ENCODE results near the gene ZNF804A.

ZNF804A gene

DNA sequence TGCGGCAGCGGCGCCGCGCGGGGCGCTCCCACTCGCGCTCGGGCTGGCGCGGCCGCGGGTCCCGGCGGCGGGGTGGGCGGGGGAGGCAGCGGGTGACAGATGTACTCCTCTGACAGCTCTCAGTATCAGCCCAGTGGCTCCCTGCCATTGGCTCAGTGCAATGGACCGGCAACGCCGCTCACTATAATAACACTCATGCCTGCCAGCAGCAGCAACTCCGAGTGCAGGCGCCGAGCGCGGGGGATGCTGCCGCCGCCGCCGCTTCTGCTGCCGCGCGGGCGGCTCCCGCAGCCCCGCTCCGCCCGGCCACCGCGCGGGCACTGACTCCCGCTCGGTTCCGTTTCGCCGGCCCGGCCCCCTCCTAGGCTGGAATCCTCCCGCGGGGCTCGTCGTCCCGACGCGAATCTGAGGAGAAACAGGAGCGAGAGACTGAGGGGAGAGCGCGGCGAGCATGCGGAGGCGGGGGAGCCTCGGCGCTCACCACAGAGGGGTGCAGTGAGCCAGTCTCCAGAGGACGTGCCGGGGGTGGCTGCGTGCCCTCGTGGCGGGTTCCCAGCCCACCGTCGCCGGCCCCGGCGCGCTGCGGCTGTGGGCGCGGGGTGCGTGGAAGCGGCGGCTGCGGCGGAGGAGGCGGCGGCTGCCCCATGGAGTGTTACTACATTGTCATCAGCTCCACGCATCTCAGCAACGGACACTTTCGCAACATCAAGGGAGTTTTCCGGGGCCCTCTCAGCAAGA is at the start of gene ZNF804A:
Gene ZNF804A (plus strand): TSS at position 214 of the 738 bp plus-strand sequence. CDS start 431 bp downstream, at position 645.
- DNase-seq (ENCODE audit: low spot score), result no peak

DNA sequence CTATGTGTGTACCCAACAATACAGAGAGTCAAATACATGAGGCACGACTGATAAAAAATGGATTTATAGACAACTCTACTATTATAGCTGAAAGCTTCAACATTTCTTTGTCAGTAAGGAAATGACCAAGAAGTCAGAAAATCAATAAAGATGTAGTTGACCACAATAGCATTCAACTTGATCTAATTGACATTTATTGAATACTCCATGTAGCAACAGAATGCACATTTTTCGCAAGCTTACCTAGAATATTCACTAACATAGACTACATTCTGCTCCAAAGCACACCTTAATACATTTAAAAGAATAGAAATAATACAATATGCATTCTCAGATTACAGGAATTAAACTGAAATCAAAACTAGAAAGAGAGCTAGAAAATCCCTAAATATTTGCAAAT is 49.2 kb upstream of the ZNF804A start:
- DNase-seq (ENCODE audit: low spot score), result no peak

DNA sequence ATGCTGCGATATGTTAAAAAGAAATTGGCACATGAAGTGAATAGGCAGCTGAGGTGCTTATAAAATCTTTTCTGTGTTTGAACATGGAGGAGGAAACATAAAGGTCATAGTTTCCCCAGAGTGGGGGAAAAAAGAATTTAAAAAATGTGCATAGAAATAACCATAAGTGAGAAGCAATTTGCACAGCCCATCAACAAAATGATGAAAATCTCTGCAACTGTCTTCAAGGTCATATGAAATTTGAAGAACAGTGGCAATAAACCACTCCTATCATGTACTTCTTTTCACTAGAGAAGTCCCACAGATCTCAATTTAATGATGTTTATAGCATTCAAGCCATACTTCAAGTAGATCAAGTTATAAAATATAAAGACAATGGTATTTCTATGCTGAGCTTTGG is 46.7 kb upstream of the ZNF804A start:
- no peak for DNase-seq (ENCODE audit: low spot score)

DNA sequence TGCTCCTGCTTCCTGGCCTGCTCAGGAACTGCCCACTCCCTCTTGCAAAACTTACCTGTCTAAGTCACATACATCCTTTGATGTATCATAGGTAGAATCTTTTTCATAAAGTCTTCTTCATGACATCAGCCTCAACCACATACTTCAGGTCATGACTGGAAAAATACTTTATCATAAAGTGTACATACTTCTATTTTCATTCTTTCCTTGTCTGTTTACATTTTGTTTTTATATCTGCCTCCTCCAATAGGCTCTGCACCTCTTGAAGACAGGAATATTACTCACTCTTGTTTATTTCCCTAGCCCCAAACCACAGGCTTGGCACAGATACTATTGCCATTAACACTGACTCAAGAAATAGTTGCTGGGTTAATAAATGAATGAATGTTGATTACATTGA is 43.6 kb upstream of the ZNF804A start:
- no peak for DNase-seq (ENCODE audit: low spot score)

DNA sequence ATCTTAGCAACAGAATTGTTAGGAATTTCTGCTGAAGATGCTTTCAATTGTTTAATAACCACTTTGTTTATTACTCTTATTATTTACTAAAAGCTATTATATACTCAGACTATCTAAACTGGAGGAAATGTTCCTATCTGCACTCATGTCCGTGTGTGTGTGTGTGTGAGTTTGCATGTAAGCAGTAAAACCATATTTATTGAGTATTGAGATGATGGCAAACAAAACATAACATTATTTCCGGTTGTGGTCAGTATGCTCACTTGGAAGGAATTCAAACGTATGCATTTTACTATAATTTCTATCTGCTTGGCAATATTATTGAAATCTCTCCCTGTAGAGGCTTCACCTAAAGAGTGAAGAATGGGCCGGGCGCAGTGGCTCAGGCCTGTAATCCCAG is 43.0 kb upstream of the ZNF804A start:
- no peak for DNase-seq (ENCODE audit: low spot score)

DNA sequence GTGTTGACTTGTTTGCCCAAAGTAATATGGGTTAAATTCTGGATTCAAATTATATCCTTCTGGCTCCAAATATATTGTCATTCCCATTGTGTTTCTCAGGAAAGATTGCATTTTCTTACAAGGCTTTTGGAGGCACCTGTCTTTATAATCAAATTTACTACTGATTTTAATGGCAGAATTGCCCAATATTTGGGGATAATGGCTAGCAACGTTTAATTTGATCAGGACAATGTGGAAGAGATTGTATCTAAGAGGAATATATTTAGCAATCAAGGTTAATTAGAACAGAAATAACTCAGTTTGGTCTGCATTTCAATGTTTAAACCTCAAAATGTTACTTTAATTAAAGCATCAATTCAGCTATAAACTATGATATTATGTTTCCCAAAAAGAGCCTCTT is 41.7 kb upstream of the ZNF804A start:
- DNase-seq (ENCODE audit: low spot score), result no peak

DNA sequence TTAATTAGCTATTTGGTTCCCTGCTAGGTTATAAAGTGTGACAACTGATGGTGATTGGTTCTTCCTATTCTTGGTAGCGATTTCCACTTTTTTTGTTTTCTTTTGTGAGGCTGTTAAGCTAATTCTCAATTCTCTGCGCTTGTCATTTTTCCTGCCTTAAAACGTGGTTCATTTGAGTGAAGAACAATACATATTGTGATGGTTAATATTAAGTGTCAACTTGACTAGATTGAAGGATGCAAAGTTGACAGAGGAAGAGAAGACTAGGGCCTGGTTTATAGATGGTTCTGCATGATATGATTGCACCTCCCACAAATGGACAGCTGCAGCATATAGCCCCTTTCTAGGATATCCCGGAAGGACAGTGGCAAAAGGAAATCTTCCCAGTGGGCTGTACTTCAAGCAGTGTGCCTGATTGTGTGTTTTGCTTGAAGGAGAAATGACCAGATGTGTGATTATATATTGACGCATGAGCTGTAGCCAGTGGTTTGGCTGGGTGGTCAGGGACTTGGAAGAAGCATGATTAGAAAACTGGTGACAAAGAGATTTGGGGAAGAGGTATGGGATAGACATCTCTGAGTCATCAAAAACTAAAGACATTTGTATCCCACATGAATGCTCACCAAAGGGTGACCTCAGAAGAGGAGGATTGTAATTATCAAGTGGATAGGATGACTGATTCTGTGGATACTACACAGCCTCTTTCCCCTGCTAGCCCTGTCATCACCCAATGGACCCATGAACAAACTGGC is 39.4 kb upstream of the ZNF804A start:
- no peak for DNase-seq (ENCODE audit: low spot score)

DNA sequence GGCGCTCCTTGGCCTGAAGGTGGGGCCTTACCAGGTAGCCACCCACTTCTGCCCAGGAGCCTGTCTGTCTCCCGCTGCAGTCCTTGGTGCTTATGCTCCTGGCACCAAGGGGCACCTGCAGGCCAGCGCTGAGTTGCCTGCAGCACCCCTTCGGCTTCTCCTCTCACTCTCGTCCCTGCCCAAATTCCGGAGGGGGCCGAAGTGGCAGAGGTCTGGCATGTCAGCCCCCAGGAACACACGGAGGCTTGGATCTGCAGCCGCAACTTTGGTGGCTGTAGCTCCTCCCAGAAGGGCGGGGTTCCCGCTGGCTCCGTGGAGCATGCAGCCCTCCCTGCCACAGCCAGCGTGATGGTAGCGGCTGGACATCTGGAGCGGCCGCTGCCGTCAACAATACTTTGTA is 37.7 kb upstream of the ZNF804A start:
- no peak for DNase-seq (ENCODE audit: low spot score)

DNA sequence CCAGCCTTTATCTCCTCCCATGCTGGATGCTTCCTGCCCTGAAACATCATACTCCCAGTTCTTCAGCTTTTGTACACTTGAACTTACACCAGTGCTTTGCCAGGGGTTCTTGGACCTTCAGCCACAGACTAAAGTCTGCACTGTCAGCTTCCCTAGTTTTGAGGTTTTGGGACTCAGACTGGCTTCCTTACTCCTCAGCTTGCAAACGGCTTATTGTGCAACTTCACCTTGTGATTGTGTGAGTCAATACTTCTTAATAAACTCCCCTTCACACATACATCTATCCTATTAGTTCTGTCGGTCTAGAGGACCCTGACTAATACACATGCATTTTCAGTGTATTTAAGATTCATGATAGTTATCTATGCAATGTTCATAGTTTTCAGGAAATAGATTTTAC is 35.8 kb upstream of the ZNF804A start:
- no peak for DNase-seq (ENCODE audit: low spot score)

DNA sequence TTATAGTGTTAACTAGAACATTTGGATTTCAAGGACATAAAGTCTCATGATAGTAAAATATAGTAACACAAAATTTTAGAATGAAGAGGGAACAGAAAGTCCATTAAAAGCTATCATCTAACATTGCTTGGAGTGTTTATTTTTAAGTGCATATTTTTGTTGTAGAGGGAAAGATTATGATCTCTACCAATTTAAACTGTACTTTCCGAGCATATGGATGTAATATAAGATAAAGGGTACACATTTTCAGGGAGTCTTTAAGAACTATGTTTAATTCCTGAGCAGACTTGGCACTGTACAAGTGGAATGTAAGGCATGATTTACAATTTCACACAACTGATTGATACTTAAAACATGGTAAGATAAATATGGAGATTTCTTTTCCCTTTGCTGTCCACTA is 34.2 kb upstream of the ZNF804A start:
- DNase-seq (ENCODE audit: low spot score), result no peak

DNA sequence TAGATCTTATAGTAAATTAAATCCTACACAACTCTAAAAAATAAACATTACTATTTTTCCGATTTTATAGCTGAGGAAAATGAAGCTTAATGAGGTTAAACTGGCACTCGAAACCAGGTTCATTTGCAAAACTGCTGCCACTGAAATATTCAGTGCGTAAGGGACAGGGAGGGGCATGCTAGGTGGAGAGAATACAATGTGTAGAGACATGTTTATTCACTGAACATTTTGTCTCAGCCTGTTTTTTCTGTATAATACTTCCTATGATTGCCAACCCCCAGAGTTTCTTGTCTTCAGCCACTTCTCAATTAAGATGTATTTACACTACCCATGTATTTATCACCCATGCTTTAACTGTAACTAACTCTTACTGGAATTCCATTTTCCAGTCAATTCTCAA is 31.6 kb upstream of the ZNF804A start:
- no peak for DNase-seq (ENCODE audit: low spot score)

DNA sequence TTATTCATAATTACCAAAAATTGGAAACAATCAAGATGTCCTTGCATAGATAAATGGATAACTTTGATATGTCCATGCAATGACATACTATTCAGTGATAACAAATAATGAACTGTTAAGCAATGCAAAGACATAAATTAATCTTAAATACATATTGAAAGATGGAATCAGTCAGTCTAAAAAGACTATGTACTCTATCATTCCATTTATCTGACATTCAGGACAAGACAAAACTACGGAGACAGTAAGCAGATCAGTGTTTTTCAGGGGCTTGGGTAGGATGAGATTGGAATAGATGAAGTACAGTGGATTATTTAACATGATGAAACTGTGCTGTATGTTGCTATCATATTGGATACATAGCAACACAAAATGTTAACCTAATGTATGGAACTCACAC is 21.3 kb upstream of the ZNF804A start:
- DNase-seq (ENCODE audit: low spot score), result no peak

DNA sequence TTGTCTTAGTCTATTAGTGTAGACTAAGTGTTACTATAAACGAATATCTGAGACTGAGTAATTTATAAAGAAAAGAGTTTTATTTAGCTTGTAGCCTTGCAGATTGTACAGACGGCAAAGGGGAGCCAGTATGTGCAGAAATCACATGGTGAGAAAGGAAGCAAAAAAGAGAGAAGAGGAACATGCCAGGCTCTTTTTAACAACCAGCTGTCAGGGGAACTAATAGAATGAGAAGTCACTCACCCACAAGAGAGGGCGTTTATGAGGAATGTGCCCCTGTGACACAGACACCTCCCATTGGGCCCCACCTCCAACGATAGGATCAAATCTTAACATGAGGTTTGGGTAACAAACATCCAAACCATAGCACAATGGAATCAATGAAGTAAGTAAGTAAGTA is 20.6 kb upstream of the ZNF804A start:
- no peak for DNase-seq (ENCODE audit: low spot score)

DNA sequence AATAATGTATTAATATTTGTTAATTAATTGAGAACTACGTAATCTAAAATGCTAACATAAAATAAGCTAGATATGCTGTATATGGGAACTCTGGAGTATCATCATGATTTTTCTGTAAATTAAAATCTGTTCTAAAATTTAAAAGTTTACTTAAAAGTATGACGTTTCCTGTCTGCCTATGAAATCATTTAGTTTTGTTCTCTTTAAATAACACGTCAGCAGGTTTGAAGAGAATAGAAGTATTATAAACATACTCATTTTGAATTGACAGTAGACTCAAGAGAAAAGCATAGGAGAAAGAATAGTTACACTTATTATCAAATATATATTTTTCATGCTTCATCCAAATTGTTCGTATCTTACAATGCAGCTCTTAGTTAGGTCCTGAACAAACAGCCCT is 19.1 kb upstream of the ZNF804A start:
- DNase-seq (ENCODE audit: low spot score), result no peak

DNA sequence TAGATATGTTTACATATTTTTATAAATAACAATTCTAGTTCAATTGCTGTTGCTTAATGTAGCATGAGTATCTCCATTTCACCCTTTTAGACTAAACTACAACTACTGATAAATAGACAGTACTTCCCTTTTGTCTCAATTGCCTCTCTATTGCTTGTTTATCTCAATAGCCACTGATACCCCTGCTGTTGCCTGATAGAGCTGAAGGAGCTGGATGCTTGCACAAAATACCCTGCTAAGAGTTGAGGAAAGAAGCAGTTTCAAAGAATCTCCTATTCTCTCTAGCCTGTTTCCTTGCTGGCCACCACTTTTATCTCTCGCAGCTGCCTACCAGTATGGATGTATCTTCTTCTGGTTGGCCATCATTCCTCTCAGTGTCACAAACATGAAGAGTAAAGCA is 16.9 kb upstream of the ZNF804A start:
- DNase-seq (ENCODE audit: low spot score), result no peak

DNA sequence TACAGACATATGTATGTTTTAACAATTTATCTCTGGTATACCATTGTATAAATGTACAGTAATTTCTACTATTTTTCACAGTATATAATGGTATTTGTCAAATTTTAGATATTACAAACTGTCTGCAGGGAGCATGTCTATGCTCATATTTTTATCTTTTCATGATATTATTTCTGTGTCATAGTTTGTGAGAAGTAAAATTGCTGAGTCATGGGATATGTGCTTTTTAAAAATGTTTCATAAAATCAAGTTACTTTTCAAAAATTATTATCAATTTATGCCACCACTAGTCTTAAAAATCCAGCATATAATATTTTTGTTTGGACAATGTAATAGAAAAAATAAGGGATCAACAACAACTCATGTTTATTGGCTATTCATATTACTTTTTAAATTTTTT is 9.1 kb upstream of the ZNF804A start:
- DNase-seq (ENCODE audit: low spot score), result no peak

DNA sequence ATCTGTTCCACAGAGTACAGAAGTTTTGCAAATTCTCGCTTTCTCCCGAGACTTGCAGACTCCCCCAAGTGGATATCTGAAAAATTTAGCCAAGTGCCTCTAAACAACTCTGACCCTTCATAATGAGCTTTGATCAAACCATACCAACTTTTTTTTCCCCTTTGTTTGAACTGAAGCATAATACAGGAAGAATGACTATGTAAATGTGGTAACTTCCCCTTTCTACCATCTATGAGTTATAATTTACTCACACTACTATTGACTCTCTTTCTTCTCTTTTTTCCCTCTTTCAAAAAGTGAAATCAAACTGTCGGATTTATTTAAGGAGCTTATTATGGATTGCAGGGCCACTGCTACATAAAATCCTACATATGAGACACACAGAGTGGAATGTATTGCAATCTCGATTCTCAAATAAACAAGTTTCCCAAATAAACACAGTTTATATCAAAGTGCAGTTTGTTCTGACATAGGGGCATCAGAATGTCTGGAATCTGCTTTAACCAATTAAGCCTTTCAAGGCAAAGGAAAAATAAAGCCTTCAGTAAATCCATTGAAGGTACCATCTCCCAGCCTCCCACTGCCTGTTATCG is 1.4 kb upstream of the ZNF804A start:
- no peak for DNase-seq (ENCODE audit: low spot score)

DNA sequence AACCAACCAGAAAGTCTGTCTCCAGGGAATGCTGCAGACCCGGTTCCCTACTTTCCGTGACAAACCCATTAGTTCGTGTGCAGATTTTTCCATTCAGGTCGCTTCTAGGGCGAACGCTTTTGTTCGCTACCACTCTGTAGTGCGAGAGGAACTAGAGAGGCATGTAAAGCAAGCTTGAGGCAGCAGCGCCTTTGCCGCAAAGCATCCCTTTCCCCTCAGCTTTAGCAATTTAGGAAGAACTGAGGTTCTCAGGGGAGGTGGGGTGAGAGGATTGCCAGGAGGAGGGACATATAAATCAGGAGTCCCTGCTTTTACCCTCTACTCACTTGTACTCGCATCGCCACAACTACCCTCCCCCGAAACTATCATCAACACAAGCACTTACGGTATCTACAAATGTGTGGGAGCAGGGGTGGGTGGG is 748 bp upstream of the ZNF804A start:
- no peak for DNase-seq (ENCODE audit: low spot score)

DNA sequence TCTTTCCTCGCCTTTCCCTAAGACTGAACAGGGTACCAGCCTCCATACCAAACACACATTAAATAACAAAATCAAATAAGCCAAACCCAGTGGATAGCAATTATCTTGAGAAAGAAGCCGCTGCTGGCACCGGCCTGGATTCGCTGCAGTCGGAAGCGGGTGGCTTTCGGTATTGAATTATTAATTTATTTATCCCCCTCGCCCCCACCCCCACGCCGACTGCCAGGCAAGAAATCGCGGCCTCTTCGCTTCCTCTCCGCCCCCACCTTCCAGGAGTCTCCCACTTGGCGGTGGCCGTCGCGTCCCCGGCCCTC is 370 bp upstream of the ZNF804A start:
- no peak for DNase-seq (ENCODE audit: low spot score)

DNA sequence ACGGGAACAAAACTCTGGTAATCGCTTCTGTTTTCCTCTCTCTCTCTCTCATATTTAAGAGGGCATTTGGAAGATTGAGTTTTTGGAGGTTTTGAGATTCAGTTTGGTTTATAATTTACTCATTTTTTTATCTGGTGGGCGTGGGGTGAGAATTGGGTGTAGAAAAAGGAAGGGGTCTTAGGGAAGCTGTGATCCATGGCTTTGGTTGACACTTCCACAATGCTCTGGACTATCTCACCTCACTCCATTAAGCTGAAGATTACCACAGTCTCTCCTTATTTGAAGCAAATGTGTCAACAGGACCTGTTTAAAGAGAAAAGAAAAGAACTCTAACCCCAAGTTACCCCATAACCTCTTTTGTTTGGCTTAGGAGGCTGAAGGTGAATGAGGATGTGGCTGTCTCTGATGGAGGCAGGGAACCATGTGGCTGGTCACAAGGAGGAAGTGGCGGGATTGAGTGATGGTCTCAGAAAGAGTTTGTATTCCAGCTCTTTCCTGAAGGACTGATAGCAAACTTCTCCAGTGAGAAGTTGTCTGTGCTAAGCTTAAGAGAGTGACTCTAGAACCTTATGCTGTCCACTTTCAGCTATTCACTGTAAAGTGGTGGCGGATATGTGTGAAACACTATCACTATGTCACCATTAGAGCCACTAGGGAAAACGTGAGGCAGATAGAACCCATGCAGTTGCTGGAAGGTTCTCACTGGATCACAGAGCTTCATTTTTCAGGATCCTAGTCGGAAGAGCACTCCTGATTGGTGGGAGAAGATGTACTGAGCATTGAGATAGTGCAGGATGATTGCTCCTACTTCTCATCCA is 934 bp downstream of the ZNF804A start:
- no peak for DNase-seq (ENCODE audit: low spot score)

DNA sequence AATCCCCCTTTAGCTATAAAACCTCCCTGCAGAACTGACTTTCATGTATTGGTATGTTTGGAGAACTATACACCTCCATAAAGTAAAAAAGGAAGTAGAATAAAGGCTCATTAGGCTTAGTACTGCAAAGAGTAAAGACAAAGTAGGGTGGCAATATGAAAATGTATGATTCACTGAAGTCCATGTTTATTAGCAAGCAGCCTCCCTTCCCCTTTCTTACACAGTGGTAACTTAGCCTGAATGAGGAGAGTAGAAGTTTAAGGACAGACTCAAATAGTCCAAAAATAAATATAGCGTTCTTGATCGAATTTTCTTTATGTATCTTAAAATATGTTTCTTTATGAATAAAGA is 1.5 kb downstream of the ZNF804A start:
- no peak for DNase-seq (ENCODE audit: low spot score)

DNA sequence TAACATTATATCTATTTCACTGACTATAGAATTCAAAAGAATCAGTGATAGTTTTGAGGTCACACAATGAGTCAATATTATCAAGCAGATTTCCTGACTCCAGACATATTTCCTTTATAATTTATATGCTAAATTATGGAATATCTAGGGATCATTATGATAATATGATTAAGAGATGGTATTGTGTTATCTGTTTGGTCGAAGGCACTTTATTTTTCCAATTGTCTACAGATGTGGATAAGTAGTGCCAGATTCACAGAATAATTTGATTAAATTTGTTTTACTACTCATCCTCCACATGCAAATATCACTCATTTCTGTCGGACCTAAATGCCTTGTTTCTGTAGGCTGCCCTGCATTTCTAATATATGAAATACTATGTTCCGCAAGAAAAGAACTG is 4.4 kb downstream of the ZNF804A start:
- DNase-seq (ENCODE audit: low spot score), result no peak

DNA sequence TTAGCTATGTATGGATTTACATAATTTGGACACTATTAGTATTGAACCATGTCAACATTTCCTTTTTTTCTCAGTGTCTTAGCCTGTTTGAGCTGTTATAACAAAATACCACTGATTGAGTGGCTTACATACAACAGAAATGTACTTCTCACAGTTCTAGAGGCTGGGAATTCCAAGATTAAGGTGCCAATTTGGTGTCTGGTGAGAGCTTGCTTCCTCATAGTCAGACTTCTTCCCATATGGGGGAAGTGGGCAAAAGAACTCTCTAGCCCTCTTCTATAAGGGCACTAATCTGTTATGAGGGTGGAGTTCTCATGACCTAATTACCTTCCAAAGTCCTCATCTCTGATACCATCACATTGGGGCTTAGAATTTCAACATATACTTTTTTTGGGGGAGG is 12.6 kb downstream of the ZNF804A start:
- no peak for DNase-seq (ENCODE audit: low spot score)

Measured in activated CD4-positive, alpha-beta T cell treated with anti-CD3 and anti-CD28 coated beads, Interleukin-2, Interleukin-4, amounts not matched to agents 100 ng/mL and 50 ng/mL, durations not matched to agents 16 hours and 8 hours (primary cell).